Measurements from ENCODE around the gene SYT12. TPM values are rescaled to one million over a fixed set of nuclear protein-coding genes. Genes with fewer than 3 reads are reported as not detected.
A peak's percentile ranks its signal among the peaks of the same experiment; 100 is the strongest.

The SYT12 gene
- total and polyA plus RNA-seq, 9 of the 15 experiments (the other 6 are each of a cell fraction or from before 2014, with no cell fraction given) = 0.03 to 0.11 (median 0.03) TPM; not detected in 4

- TF ChIP-seq U2AF1 (optimal IDR thresholded peaks at IDR 0.05; ENCODE audit: low read depth, low read length) (no peak), E2F6 (IDR thresholded peaks at IDR 0.05; ENCODE audit: borderline replicate concordance in 1 of 2, extremely low read depth in 1 of 2, insufficient read depth in 1 of 2, insufficient read length in 1 of 2, low read depth in 1 of 2, low read length in 1 of 2, poor library complexity in 1 of 2, severe bottlenecking in 1 of 2) (no peak), CCNT2 (IDR thresholded peaks at IDR 0.05; ENCODE audit: borderline replicate concordance, extremely low read depth, insufficient read length, low read depth, low read length) (no peak), ZNF408 (CRISPR knock-in tag; IDR thresholded peaks at IDR 0.05; ENCODE audit: low read depth) (no peak), NKRF (IDR thresholded peaks at IDR 0.05; ENCODE audit: borderline replicate concordance) (0 out of 2 replicates have a peak, but pooled peaks have one; percentile 23), TFE3 (CRISPR knock-in tag; IDR thresholded peaks at IDR 0.05) (no peak), TCF3 (CRISPR knock-in tag; IDR thresholded peaks at IDR 0.05) (no peak), ZFP30 (CRISPR knock-in tag; IDR thresholded peaks at IDR 0.05; ENCODE audit: borderline replicate concordance) (no peak), TFAP4 (CRISPR knock-in tag; IDR thresholded peaks at IDR 0.05; ENCODE audit: borderline replicate concordance) (peak; percentile 70; the same call in 1 of the 2 replicates), NRF1 (conservative IDR thresholded peaks at IDR 0.05 in 1 of 2, IDR thresholded peaks at IDR 0.05 in 1 of 2) (peak in 1 of 2 experiments; percentile 35; a peak in 1 of 4 replicates), ZNF354B (CRISPR knock-in tag; IDR thresholded peaks at IDR 0.05) (no peak), POLR2A (conservative IDR thresholded peaks at IDR 0.05) (no peak), ATF1 (CRISPR knock-in tag; IDR thresholded peaks at IDR 0.05) (no peak), ATF1 (tag; IDR thresholded peaks at IDR 0.05) (0 out of 2 replicates have a peak, but pooled peaks have one; percentile 20), PCBP1 (IDR thresholded peaks at IDR 0.05; ENCODE audit: low read depth, low read length, poor library complexity, severe bottlenecking) (no peak), ZSCAN32 (CRISPR knock-in tag; IDR thresholded peaks at IDR 0.05) (no peak), SOX6 (IDR thresholded peaks at IDR 0.05) (peak; percentile 93), GTF2A2 (tag; IDR thresholded peaks at IDR 0.05) (no peak)
These were observed 40.9 kb upstream of the SYT12 start (continued) for GRCh38 chr11:66981976-66982578.

Measured in K562 (cell line).